A204.1 (cell line): ENCODE measurements around the gene ZSCAN30.
A peak's percentile ranks its signal among the peaks of the same experiment; 100 is the strongest.

Experiments
- FAIRE-seq: peaks from 2 replicates; lab custom pipeline; 2012; peaks lifted over from hg19 to GRCh38; lab: Jason Lieb, UNC

Gene ZSCAN30

DNA sequence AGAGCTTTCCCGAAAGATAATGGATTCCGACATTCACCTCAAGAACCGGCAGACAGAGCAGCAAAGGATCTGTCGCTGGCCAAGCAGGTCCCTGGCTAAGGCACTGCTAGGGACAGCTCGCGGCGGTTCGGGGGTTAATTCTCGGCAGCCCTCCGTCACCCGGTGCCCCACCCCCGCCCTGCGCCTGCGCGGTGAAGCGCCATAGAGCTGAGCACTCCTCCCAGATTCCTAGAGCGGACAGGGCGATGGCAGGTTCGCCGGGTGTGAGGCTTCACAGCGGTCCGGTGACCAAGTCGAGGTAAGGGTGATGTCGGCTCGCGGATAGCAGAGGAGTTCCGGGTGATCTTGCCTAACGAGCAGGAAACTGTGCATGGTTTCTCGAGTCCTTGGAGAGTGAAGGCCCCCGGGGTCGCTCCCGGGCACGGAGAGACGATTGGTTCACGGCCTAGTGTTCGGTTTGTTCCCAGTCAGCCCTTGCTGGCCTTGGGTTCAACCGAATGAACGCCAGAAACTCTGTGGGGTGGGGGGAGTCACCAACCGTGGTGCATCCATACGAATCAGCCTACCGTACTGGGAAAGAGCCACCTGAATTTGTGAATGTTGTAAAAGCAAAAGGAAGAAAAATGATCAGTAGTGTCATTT lies at the start of gene ZSCAN30:
ZSCAN30 (minus strand) TSS at position 136 of the 642 bp plus-strand sequence. CDS start 25,877 bp downstream, outside the sequence.
- FAIRE-seq, result peak; percentile 75

DNA sequence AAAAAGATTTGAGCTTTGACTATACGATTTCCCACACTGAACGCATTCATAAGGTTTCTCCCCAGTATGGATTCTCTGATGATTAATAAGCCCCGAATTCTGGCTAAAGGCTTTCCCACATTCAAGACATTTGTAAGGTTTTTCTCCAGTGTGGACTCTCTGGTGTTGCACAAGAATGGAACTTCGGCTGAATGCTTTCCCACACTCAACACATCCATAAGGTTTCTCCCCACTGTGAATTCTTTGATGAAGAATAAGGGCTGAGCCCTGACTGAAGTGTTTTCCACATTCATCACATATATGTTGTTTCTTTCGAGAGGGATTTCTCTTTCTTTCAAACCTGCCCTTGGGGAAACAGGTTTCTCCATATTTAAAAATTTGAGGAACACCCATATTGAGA lies 47.3 kb upstream of the ZSCAN30 start:
- FAIRE-seq, result no peak

DNA sequence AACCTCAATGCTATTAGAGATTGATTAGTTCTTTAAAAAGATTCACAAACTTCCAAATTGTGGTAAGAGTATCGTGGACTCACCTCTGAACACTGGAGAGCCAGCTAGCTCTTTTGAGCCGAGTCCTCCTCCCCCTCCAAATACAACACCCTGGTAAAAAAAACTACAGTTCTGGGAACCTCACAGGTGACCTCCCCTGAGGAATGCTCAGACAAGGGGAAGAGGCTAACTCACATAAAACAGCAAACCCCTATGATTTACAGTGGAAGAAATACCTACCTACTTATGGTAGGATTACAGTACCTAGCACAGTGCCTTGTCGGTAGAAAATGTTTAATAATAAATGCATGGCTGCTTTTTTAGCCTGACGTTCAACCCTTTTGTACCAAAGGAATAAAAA lies 45.8 kb upstream of the ZSCAN30 start:
- FAIRE-seq, result no peak

DNA sequence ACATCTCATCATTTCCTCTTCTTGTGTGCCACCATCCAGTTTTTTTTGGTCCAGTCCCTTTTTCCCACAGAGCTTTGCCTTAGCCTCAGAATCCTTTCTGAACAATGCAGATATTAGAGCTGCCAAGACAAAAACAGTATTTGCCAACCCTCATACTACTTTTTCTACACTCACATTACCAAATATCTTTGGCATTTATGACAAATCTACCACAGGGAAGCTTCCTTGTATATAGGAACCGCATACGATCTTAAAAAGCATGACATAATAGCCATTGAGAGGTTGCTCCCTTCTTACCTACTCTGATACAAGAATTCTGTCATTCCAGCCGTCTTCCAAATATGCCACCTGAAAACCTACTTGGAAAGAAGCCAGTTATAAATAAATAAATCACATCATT lies 44.8 kb upstream of the ZSCAN30 start:
- no peak for FAIRE-seq

DNA sequence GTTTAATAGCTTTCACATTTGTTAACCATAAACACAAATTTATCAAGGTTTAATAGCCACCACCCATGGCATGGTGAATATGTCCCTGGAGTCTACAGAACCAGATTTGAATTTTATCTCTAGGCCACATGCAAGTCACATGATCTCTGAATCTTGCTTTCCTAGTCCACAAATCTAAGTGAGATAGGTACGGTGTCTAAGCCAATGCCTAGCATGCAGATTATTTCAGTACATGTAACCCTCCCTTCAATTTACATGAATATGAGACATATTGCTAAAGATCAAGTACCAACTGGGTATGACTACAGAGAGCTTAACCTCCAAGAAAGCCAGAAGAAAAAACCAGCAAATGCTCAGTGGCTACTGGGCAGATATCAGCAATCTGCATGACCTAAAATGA lies 44.2 kb upstream of the ZSCAN30 start:
- FAIRE-seq, result no peak

DNA sequence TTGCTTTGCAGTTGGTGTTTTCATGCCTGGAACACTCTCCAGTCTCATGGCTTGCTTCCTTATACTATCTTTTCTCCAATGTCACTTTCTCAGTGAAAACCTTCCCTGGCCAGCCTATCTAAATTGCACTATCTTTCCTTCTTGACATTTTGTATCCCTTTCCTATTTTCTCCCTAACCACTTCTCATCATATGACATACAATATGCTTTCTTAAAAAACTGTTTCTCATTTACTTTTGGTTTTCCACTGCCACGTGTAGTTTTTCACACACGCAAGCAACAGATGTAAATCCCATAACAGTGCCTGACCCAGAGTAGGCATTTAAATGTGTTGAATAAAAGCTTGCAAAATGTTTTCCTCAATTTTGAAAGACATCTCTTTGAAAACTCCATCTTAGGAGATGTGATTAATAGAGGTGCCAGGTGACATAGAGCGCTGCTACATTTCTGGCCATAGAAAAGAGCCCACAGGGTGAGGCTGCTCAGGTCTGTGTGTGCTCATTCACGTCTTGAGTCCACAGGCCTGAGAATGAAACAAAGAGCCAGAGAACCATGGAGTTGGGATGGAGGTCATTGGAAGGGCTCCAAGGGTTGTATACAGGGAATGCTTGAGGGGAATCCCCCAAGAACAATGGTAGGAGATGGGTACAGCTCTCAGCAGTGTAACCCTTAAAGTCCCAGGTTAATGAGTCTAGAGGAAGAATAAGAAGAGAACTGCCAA lies 41.5 kb upstream of the ZSCAN30 start:
- FAIRE-seq, result no peak

DNA sequence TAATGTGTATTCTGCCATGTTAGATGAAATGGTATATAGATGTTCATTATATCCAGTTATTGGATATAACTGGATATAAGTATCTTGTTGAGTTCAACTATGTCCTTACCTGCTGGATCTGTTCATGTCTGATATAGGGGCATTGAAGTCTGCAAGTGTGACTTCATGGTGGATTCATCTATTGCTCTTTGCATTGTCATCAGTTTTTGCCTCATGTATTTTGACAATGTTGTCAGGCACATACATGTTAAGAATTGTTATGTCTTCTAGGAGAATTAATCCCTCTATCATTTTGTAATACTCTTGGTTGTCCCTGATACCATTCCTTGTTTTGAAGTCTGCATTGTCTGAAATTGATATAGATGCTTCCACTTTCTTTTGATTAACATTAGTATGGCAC lies 38.8 kb upstream of the ZSCAN30 start:
- no peak for FAIRE-seq

DNA sequence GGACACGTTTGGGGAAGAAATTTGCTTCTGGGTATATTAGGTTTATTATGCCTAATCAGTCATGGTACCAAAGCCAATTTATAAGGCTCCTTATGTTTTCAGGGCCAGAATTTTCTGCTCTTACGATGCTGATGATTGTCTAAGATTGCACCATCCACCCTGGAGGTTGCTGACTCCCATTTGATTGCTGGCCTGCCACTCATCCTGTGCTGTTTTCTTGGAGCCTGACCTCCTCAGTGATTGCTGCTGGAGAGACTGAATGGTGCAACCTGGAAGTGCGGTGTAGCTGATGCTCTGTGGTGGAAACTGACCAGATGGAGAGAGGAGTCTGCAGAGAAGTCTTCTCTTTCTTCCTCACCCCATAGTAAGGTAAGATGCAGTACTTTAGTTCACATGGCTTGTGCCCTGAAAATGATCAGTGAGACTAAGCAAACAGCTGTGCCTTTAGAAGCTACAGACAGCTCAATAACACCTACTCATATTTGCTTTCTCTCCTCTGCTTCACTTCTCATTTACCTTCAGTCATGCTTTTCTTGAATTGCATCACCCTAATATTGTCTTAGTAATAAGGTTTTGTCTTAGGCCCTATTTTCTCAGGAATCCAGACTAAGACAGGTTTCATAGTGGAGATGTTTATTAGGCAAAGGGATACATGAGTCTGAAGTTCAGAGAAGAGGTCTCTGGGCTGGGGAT lies 36.8 kb upstream of the ZSCAN30 start:
- FAIRE-seq, result no peak

DNA sequence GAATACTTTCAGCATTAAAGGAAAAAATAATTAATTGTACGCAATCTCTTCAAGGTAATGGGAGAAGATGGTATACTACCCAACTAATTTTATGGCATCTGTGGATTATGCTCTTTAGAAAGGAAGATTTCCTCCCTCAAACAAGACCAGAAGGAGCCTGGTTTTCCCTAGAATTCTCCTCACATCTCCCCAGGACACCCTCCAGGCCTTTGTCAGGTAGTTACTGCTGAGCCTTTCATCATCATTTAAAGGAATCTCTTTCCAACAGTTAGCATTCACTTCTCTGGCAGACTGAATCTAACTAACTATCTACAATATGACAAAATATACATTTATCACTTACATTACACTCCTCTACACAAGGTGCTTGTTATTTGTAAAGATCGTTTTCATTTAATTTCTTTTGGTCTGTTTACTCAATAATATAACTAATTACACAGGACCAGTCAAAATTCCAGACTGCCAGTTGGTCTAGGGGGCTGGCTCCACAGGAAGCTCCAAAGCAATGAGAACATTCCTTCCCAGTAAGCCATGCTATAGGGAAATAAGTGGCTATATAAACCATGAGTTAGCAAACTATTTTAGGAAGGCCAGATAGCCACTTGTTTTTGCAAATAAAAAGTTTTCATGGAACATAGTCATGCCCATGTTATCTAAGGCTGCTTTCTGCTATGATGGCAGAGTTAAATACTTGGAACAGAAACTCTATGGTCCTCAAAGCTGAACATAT lies 35.1 kb upstream of the ZSCAN30 start:
- no peak for FAIRE-seq

DNA sequence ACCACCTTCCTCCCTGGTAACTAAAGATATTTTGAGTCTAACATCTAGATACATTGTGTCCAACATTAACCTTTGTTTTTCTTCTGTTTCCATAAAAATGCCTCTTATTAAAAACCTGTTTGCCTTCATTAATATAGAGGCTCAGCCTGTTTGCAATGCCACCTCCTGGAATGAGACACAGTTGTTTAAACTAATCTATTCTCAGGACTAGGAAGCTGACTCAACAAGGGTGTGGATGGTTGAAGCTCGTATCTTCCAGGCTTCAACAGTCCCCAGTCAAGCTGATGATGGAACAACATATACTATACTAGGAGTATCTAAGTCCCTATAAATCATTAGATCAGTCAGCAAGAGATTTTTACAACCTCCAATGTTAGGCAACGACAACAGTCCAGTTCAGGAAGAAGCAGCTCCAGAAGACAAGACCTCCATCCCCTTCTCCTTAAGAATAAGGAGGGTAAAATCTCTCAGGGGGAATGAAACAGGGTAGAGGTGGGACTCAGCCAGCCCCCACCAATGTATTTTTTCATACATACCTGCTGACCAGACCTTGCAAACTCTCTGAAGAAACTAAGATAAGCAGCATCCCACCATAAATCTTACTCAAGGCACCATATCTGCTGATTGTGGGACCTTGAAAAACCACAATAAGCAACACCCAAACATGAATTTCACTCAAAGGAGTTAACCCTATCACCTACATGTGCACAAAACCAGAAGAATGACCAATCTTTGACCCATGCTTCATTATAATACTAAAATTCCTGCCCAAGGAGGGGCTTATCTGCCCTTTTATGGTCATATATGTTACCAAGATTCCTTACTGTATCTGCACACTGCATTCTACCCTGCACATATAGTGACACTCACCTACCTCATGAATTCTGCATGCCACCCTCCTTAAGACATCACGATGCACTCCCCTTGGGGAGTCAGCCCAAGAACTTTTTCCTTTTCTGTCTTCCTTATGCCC lies 32.7 kb upstream of the ZSCAN30 start:
- FAIRE-seq, result no peak

DNA sequence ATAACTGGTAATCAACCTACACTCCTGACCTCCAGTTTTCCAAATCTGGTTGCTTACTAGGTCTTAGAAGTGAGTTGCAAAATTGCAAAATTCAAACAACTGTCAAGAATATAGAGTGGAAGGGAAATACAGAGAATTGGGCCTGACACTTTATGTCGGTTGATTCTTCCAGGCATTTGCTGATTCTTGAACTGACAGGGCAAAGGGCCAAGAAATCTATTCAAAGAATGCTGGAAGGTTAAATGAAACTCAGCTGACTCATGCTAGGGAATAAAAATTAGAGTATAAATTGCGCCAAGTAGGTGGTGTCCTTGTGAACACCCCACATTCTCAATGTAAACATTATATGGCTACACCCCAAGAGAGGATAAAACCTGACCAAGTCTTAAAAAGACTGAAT lies 21.5 kb upstream of the ZSCAN30 start:
- no peak for FAIRE-seq

DNA sequence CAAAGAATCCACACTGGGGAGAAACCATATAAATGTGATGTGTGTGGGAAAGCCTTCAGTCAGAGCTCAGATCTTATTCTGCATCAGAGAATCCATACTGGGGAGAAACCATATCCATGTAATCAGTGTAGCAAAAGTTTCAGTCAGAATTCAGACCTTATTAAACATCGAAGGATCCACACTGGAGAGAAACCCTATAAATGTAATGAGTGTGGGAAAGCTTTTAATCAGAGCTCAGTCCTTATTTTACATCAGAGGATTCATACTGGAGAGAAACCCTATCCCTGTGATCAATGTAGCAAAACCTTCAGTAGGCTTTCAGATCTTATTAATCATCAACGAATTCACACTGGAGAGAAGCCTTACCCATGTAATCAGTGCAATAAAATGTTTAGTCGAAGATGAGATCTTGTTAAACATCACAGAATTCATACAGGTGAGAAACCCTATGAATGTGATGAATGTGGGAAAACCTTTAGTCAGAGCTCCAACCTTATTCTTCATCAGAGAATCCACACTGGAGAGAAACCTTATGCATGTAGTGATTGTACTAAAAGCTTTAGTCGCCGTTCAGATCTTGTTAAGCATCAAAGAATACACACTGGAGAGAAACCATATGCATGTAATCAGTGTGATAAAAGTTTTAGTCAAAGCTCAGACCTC lies 16.7 kb upstream of the ZSCAN30 start:
- FAIRE-seq, result no peak

DNA sequence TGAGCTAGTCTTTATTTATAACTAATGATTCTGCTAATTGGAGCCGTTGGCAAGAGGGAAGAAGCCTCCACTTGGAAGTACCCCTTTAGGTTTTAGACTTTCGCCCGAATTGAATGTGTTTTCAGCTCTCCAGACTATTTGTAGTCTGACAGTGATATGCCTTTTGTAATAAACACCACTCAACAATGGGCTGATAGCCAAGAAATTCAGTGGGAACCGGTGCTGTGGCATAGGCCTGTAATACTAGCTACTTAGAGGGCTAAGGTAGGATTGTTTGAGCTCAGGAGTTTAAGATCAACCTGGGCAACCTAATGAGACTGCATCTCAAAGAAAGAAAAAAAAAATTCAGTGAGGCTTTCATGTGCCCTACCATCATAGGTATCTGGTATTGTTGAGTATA lies 13.6 kb upstream of the ZSCAN30 start:
- FAIRE-seq, result no peak

DNA sequence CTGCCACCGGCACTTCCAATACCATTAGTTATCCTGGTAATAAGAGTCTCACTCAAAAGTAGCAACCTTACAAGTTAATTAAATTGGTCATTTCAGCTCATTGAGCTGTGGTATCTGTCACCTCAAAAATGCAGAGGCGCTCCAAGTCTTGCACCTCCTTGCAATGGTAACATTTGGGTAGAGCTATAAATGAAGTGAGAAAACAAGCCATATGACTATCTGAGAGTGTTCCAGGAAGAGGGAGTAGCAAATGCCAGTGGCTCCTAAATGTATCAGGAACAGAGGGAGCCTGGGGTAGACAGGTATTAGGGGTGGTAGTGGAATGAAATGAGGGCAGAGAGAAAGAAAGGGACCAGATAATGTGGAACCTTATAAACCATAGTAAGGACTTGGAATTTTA lies 6.0 kb upstream of the ZSCAN30 start:
- no peak for FAIRE-seq

DNA sequence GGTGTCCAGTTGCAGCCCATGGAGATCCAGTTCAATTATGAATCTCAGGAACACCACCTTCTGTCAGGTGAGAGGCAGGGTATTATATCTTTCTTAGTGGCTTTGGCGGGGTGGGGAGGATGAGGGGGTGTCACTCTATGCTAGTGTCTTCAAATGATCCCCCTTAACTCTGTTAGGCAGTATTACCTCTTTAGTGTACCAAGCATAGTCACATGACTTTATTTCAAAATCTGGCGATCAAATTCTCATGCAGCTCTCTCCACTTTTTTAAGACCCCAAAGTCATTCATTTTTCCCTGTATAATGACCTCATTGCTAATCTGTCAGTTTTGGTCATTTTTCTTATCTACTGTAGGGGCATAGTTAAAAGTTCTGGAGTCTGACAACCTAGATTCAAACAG lies 1.1 kb upstream of the ZSCAN30 start:
- FAIRE-seq, result no peak

DNA sequence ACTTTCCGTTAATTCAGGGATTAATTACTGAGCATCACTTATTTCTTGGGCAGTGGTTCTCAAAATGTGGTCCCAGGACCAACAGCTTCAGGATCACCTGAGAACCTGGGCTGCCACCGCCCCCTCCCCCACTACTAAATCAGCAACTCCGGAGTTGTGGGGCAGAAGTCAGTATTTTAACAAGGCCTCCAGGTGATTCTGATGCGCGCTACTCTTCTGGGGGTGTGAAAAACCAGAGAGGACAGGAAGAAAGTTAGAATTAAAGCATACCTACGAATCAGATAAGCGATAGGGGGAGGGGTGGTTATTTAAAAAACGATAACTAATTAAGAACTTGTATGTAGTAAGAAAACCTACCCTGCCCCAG lies 319 bp downstream of the ZSCAN30 start:
- FAIRE-seq, result no peak

DNA sequence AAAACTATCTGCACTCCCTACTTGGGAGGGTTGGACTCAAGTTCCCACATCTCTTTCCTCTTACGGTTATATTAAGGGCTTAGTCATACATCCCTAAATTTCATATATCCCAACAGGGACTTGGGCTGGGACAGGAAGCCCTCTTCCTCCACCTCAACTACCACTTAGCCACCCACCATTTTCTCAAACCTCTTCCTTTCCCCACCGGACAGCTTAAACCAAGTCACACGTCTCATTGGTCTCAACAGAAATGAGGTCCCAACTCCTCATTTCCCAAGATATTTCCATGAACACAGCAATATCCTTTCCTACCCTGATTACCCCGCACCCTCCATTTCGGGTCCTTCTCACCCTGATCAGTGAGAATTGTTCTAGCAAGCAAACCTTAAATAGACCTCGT lies 736 bp downstream of the ZSCAN30 start:
- no peak for FAIRE-seq

DNA sequence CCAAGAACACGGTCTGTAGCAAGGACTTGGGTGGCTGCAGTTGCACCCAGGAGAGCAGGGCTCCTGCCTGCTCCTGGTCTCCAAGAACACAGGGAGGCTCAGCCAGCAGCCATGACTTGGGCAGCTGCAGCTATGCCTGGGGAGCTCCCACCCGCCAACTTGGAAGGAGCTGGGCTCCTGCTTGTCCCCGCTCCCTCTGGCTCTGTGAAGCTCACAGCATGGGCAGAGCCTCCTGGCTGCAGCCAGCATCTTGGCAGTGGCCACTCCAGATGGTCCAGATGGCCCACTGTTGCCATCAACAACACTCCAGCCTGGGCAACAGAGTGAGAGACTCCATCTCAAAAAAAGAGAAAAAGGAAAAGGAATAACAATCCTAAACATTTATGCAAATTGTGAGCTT lies 5.2 kb downstream of the ZSCAN30 start:
- FAIRE-seq, result no peak

DNA sequence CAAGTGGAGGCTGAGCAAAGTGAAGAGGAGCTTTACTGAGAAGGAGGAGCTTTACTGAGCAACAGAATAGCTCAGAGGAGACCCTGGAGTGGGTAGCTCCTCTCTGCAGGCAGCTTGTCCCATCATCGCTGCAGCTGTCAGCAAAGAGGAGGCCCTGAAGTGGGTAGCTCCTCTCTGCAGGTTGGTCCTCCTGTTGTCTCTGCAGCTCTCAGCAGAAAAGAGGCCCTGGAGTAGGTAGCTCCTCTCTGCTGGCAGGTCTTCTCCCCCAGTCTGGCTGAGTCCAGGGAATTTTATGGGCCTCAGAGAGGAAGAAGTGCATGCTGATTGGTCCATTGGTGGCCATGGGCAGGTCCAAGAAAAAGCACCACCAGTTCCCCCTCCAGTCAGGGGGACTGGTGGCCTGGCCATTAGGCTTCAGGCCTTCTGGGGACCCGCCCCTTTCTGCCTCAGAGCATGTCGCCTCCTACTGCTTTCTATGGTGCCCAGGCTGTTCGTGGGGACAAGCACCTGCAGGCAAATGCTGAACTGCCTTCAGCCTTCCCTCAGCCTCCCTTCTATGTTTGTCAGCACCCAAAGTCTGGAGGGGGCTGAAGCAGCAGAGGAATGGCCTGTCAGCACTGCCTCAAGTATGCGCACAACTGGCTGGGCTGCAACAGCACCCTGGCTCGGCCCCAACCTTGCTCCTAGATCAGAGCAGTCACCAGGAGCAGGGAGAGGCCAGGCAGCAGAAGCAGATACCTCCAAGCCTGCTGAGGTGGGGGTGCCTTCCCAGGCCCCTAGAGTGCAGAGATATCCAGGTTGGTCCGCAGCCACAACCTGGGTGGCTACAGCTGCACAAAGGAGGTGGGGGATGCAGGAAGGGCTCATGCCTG lies 5.9 kb downstream of the ZSCAN30 start:
- FAIRE-seq, result no peak

DNA sequence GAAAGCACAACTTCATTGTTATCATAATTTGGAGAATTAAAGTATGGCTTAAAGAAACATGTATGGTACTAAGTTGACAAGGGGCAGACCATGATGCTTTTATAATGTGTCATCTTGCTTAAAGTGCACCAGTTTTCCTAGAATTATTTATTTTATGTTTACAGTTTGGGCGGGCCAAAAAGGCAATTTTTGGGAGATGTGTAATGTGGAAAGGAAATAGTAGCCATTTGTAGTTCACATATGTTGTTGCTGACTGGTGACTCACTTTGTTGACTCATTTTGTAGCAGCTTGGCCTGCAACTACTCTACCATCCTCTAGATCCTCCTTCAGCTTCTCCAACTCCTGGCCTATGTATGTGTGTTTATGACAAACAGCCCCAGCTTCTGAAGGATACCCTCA lies 7.7 kb downstream of the ZSCAN30 start:
- no peak for FAIRE-seq
